HEK293 (cell line): ENCODE measurements around the gene SLC10A1.

Experiments
- CTCF ChIA-PET: fragments of 350-600 bp; formaldehyde crosslinking; extraction: SDS; loops from one replicate; lab custom pipeline; 2021; ENCODE audit warnings: antibody characterized with exemption; lab: Yijun Ruan, JAX
- POLR2A ChIA-PET: fragments of 300-600 bp; formaldehyde crosslinking; extraction: SDS; loops from one replicate; lab custom pipeline; 2020; ENCODE audit warnings: antibody characterized with exemption, inconsistent platforms; lab: Yijun Ruan, JAX
- H3K27ac ChIP-seq: fragments of 200-500 bp; sonication (Bioruptor generic); 2 replicates; pipeline ENCODE4 v1.5.1; 2014; ENCODE audit warnings: low read depth, low read length, control low read depth, inconsistent platforms; ENCODE audit errors: extremely low read depth
- H3K36me3 ChIP-seq, 2 experiments: fragments of 200-500 bp in 1 of 2; sonication (Bioruptor generic) in 1 of 2; 1 replicate in 1 of 2; 2 replicates in 1 of 2; pipeline ENCODE4 v1.5.1; 2014 to 2017; ENCODE audit warnings: inconsistent platforms in 2 of 2, low read length in 2 of 2; ENCODE audit not compliant: control insufficient read depth in 2 of 2, insufficient read depth in 1 of 2
- H3K4me1 ChIP-seq: fragments of 200-500 bp; sonication (Bioruptor generic); 2 replicates; pipeline ENCODE4 v1.5.1; 2014; ENCODE audit warnings: mild to moderate bottlenecking, low read length, inconsistent platforms; ENCODE audit not compliant: control insufficient read depth, insufficient read depth
- H3K4me3 ChIP-seq: 2 replicates; pipeline ENCODE4 v1.5.1; 2011; ENCODE audit warnings: low read depth, mild to moderate bottlenecking, control low read depth, low read length, moderate library complexity
- H3K9me3 ChIP-seq: fragments of 200-500 bp; sonication (Bioruptor generic); 2 replicates; pipeline ENCODE4 v1.5.1; 2014; ENCODE audit warnings: low read depth, low read length, inconsistent platforms; ENCODE audit not compliant: control insufficient read depth, insufficient read depth
- KLF1 ChIP-seq: fragments of 450-650 bp; formaldehyde crosslinking; IDR thresholded peaks from 2 replicates; pipeline ENCODE4 v1.5.1; 2016; ENCODE audit warnings: missing biosample characterization, missing genetic modification characterization
- KLF10 ChIP-seq: fragments of 450-650 bp; IDR thresholded peaks from 2 replicates; pipeline ENCODE4 v1.5.1; 2018; ENCODE audit warnings: missing biosample characterization, mild to moderate bottlenecking, missing genetic modification characterization
- MZF1 ChIP-seq: fragments of 450-650 bp; formaldehyde crosslinking; IDR thresholded peaks from 2 replicates; pipeline ENCODE4 v1.5.1; 2017; ENCODE audit warnings: missing biosample characterization, missing genetic modification characterization, borderline replicate concordance
- PBX3 ChIP-seq: sonication (generic); formaldehyde crosslinking; IDR thresholded peaks from 2 replicates; pipeline ENCODE4 v1.8.1; 2022; ENCODE audit warnings: mild to moderate bottlenecking, moderate library complexity, missing genetic modification reagents
- REPIN1 ChIP-seq: fragments of 450-650 bp; formaldehyde crosslinking; IDR thresholded peaks from 2 replicates; pipeline ENCODE4 v1.5.1; 2017; ENCODE audit warnings: missing biosample characterization, missing genetic modification characterization, low read depth
- SALL2 ChIP-seq: fragments of 450-650 bp; formaldehyde crosslinking; IDR thresholded peaks from 2 replicates; pipeline ENCODE4 v1.5.0; 2017; ENCODE audit warnings: missing biosample characterization, mild to moderate bottlenecking, missing genetic modification characterization, borderline replicate concordance
- SP3 ChIP-seq: fragments of 450-650 bp; formaldehyde crosslinking; IDR thresholded peaks from 2 replicates; pipeline ENCODE4 v1.5.1; 2016; ENCODE audit warnings: missing biosample characterization, missing genetic modification characterization
- YY2 ChIP-seq: fragments of 450-650 bp; formaldehyde crosslinking; IDR thresholded peaks from 2 replicates; pipeline ENCODE4 v1.5.1; 2016; ENCODE audit warnings: missing biosample characterization, missing genetic modification characterization
- ZBTB1 ChIP-seq: fragments of 450-650 bp; formaldehyde crosslinking; IDR thresholded peaks from 2 replicates; pipeline ENCODE4 v1.5.1; 2016; ENCODE audit warnings: missing biosample characterization, missing genetic modification characterization
- ZBTB20 ChIP-seq: fragments of 450-650 bp; formaldehyde crosslinking; IDR thresholded peaks from 2 replicates; pipeline ENCODE4 v1.5.1; 2016; ENCODE audit warnings: missing biosample characterization, missing genetic modification characterization
- ZNF169 ChIP-seq: fragments of 450-650 bp; formaldehyde crosslinking; IDR thresholded peaks from 2 replicates; pipeline ENCODE4 v1.5.1; 2016; ENCODE audit warnings: missing biosample characterization, missing genetic modification characterization
- ZNF214 ChIP-seq: fragments of 450-650 bp; formaldehyde crosslinking; IDR thresholded peaks from 2 replicates; pipeline ENCODE4 v1.5.1; 2017; ENCODE audit warnings: missing biosample characterization, mild to moderate bottlenecking, missing genetic modification characterization, borderline replicate concordance
- ZNF266 ChIP-seq: fragments of 450-650 bp; formaldehyde crosslinking; IDR thresholded peaks from 2 replicates; pipeline ENCODE4 v1.5.1; 2016; ENCODE audit warnings: missing biosample characterization, missing genetic modification characterization, low read depth
- ZNF280C ChIP-seq: fragments of 450-650 bp; formaldehyde crosslinking; IDR thresholded peaks from 2 replicates; pipeline ENCODE4 v1.5.1; 2016; ENCODE audit warnings: missing biosample characterization, missing genetic modification characterization
- ZNF280D ChIP-seq: fragments of 450-650 bp; formaldehyde crosslinking; IDR thresholded peaks from 2 replicates; pipeline ENCODE4 v1.5.1; 2016; ENCODE audit warnings: missing biosample characterization, missing genetic modification characterization
- ZNF350 ChIP-seq: fragments of 450-650 bp; formaldehyde crosslinking; IDR thresholded peaks from 2 replicates; pipeline ENCODE4 v1.5.0; 2017; ENCODE audit warnings: missing biosample characterization, mild to moderate bottlenecking, missing genetic modification characterization
- ZNF366 ChIP-seq: fragments of 450-650 bp; formaldehyde crosslinking; conservative IDR thresholded peaks from 2 replicates; pipeline ENCODE4 v1.5.1; 2016; ENCODE audit warnings: missing biosample characterization, missing genetic modification characterization
- ZNF488 ChIP-seq: fragments of 450-650 bp; formaldehyde crosslinking; IDR thresholded peaks from 2 replicates; pipeline ENCODE4 v1.5.1; 2016; ENCODE audit warnings: missing biosample characterization, missing genetic modification characterization
- ZNF561 ChIP-seq: fragments of 450-650 bp; IDR thresholded peaks from 2 replicates; pipeline ENCODE4 v1.5.1; 2018; ENCODE audit warnings: missing biosample characterization, missing genetic modification characterization, borderline replicate concordance
- ZNF654 ChIP-seq: fragments of 450-650 bp; formaldehyde crosslinking; IDR thresholded peaks from 2 replicates; pipeline ENCODE4 v1.5.1; 2016; ENCODE audit warnings: low read depth, missing biosample characterization, missing genetic modification characterization
- ZNF677 ChIP-seq: fragments of 450-650 bp; IDR thresholded peaks from 2 replicates; pipeline ENCODE4 v1.5.0; 2018; ENCODE audit warnings: missing biosample characterization, mild to moderate bottlenecking, missing genetic modification characterization, moderate library complexity
- ZSCAN30 ChIP-seq: fragments of 450-650 bp; IDR thresholded peaks from 2 replicates; pipeline ENCODE4 v1.5.1; 2018; ENCODE audit warnings: missing biosample characterization, mild to moderate bottlenecking, missing genetic modification characterization, moderate library complexity

Gene SLC10A1

GRCh38 chr14:69755784-69756183 is 41.3 kb downstream of the SLC10A1 start (continued):
- TF ChIP-seq ZSCAN30 (tag by site-specific recombination) = no peak

- ChIA-PET CTCF (interaction anchor here (0.5 to 1.0 kb wide), 2 partner anchors 32 to 207 kb away, joined by 3 read pairs; no protein-coding TSS in a partner anchor), POLR2A (interaction anchor here (0.6 to 0.9 kb wide), 2 partner anchors 8 to 12 kb away, joined by 3 to 4 read pairs; partner anchors contain the start of gene SRSF5)
Measured at GRCh38 chr14:69755296-69755695, 41.7 kb downstream of the SLC10A1 start.

GRCh38 chr14:69754487-69754886 is 42.6 kb downstream of the SLC10A1 start:
- POLR2A ChIA-PET = interaction anchor here (0.6 to 0.7 kb wide), 2 partner anchors 8 to 12 kb away, joined by 3 to 5 read pairs; partner anchors contain the start of gene SRSF5
- CTCF ChIA-PET = interaction anchor here (1.0 kb wide), 1 partner anchor 206 kb away, joined by 3 read pairs; no protein-coding TSS in a partner anchor
- Histone ChIP-seq H3K9me3 (no peaks in the 10 kb centered on the region), H3K4me3 (no peak overlapping the region), H3K4me1 (no peaks in the 10 kb centered on the region), H3K36me3 (no peaks in the 10 kb centered on the region), H3K27ac (no peak overlapping the region)
- no peak for TF ChIP-seq ZNF169 (tag by site-specific recombination)
- TF ChIP-seq ZNF266 (tag by site-specific recombination) = no peak
- no peak for TF ChIP-seq REPIN1 (tag by site-specific recombination)
- no peak for TF ChIP-seq ZNF488 (tag by site-specific recombination)
- no peak for TF ChIP-seq ZNF280C (tag by site-specific recombination)
- TF ChIP-seq ZNF677 (tag by site-specific recombination) = no peak
- TF ChIP-seq ZNF280D (tag by site-specific recombination) = no peak
- no peak for TF ChIP-seq PBX3 (CRISPR knock-in tag)
- TF ChIP-seq ZNF366 (tag by site-specific recombination) = no peak
- no peak for TF ChIP-seq ZNF350 (tag by site-specific recombination)

More at GRCh38 chr14:69755296-69755695, 41.7 kb downstream of the SLC10A1 start:
- Histone ChIP-seq H3K9me3 (no peaks in the 10 kb centered on the region), H3K36me3 (no peaks in the 10 kb centered on the region), H3K27ac (no peak overlapping the region), H3K4me3 (no peak overlapping the region), H3K4me1 (no peaks in the 10 kb centered on the region)
- TF ChIP-seq ZNF280C (tag by site-specific recombination) = no peak
- no peak for TF ChIP-seq MZF1 (tag by site-specific recombination)
- TF ChIP-seq KLF10 (tag by site-specific recombination) = no peak
- TF ChIP-seq YY2 (tag by site-specific recombination) = no peak
- TF ChIP-seq ZNF488 (tag by site-specific recombination) = no peak
- TF ChIP-seq ZNF169 (tag by site-specific recombination) = no peak
- no peak for TF ChIP-seq ZNF654 (tag by site-specific recombination)
- no peak for TF ChIP-seq ZBTB1 (tag by site-specific recombination)
- no peak for TF ChIP-seq ZNF214 (tag by site-specific recombination)
- no peak for TF ChIP-seq ZBTB20
- TF ChIP-seq SALL2 = no peak
- no peak for TF ChIP-seq ZNF561
- TF ChIP-seq KLF1 (tag by site-specific recombination) = no peak
- TF ChIP-seq SP3 (tag by site-specific recombination) = no peak
